ENCODE data around the gene KDF1. TPM values are rescaled to one million over a fixed set of nuclear protein-coding genes. Genes with fewer than 3 reads are reported as not detected.

The KDF1 gene
- polyA plus RNA-seq, 4 donors = 19.9 to 30.8 (median 27.1) TPM

DNA sequence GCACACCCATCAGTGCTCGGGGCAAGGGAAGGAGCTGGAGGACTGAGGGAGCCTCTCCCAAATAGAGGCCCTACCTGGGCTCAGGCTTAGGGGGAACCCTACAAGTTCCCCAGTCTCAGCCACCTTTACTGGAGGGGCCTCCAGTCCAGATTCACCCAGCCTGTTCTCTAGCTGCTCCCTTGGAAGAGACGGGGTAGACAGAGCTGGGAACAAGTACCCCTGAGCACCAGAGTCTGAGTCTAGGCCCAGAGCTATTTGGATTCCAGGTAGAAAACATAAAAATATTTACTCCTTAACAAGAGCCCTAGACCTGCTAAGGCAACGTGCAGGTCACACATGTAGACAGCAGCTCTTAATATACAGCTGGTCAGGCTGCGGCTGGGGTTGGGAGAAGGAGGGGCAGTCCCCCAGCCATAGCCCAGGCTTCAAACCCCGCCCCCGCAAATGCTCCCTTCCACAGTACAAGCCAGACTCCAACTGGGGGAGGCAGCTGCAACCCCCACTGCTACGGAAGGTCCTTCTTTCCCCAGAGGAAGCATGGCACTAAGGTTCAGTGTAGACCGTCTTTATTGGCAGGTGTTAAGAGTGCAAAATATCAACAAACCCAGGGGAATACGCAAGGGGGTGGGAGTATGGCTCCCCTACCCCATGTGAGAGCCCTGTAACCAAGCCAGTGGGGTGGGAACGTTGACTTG, 44.4 kb upstream of the KDF1 start:
- Histone ChIP-seq H3K27me3 (ENCODE audit: control insufficient read depth in 3 of 3, insufficient read depth in 3 of 3, low read length in 3 of 3) (no peaks in the 10 kb centered on the region), H3K4me3 (ENCODE audit: low read depth in 1 of 3, low read length in 3 of 3) (no peak overlapping the region), H3K9me3 (ENCODE audit: control insufficient read depth in 2 of 2, insufficient read depth in 1 of 2, low read depth in 1 of 2, low read length in 1 of 2) (no peaks in the 10 kb centered on the region), H3K27ac (ENCODE audit: low read depth in 1 of 3, low read length in 2 of 3) (no peak overlapping the region), H3K4me1 (ENCODE audit: control insufficient read depth in 3 of 3, insufficient read depth in 2 of 3, low read depth in 1 of 3, low read length in 2 of 3) (peaks cover 0 to 48% (median 0%) of the 10 kb centered on the region in 3 donors), H3K36me3 (ENCODE audit: control insufficient read depth in 3 of 3, insufficient read depth in 2 of 3, low read depth in 1 of 3, low read length in 3 of 3) (peaks cover 0 to 8% (median 2%) of the 10 kb centered on the region in 3 donors)
- DNase-seq (no peak), FAIRE-seq (no peak)
- WGBS, 3 donors = 68 to 83% (median 78%) methylated on average over 10 of the region's 10 CpGs

DNA sequence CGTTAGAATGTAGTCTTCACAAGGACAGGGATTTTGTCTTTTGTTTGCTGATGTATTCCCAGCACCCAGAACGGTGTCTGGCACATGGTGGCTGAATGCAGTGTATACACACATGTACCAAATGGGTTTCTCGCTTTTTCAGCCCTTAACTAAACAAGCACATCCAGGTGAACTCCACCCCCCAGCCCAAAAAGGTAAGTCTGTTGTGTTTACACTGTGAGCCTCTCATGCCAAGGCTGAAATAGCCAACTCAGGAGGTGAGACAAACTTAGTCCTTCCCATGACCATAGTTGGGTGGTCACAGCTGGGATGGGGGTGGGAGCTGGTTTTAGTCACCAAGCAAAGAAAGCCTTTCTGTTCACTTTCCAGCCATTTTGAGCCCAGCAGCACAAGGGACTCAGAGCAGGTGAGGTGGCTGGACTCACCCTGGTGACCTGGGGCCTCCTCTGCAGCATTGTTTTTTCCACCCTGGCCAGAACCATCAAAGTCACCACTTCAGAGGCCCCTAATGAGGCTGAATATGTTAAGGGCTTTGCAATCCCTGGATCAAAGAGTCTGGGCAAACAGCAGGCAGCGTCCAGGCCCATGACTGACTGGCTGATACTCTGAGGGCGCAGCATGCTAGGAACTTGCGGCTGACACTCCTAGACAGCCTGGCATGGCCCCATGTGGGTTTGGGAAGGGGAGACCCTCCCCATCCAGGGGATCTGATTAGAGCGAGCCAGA, 43.6 kb upstream of the KDF1 start:
- DNase-seq = no peak
- Histone ChIP-seq H3K27ac (ENCODE audit: low read depth in 1 of 3, low read length in 2 of 3) (no peak overlapping the region), H3K36me3 (ENCODE audit: control insufficient read depth in 3 of 3, insufficient read depth in 2 of 3, low read depth in 1 of 3, low read length in 3 of 3) (peaks cover 0 to 9% (median 2%) of the 10 kb centered on the region in 3 donors), H3K4me1 (ENCODE audit: control insufficient read depth in 3 of 3, insufficient read depth in 2 of 3, low read depth in 1 of 3, low read length in 2 of 3) (peaks cover 0 to 55% (median 0%) of the 10 kb centered on the region in 3 donors), H3K9me3 (ENCODE audit: control insufficient read depth in 2 of 2, insufficient read depth in 1 of 2, low read depth in 1 of 2, low read length in 1 of 2) (no peaks in the 10 kb centered on the region), H3K27me3 (ENCODE audit: control insufficient read depth in 3 of 3, insufficient read depth in 3 of 3, low read length in 3 of 3) (no peaks in the 10 kb centered on the region), H3K4me3 (ENCODE audit: low read depth in 1 of 3, low read length in 3 of 3) (no peak overlapping the region)
- WGBS, 3 donors = 88 to 90% (median 89%) methylated on average over 7 of the region's 7 CpGs
- no peak for FAIRE-seq

DNA sequence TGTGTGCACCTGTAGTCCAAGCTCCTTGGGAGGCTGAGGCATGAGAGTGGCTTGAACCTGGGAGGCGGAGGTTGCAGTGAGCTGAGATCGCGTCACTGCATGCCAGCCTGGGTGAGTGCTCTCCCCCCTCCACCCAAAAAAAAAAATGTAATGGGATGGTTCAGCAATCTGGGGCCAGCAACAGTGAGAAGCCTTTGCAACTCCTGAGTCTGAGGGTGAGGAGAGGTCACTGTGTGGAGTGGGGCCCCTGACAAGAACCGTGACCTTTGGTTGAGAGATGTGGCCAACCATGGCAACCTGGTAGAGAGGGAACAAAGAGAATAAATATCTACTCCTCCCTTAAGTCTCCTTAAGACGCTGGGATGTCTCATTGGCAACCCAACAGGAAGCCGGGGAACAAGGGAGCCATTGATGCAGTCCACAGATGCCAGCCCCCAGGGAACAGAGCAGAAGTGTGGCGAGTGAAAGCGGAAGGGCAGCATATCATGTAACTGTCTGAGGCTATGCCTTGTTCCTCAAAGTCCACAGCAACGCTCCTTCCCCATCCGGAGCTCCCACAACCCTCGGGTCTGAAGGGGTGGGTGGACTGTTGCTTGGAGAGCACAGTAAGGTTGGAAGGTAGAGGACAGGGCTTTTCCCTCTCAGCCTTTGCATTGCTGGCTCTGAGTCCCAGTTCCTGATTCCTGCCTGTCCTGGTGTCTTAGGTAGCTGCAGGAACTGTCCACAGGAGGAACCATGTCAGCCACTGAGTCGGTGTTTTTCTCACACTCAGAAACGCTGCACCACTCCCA, 41.5 kb upstream of the KDF1 start:
- Histone ChIP-seq H3K9me3 (ENCODE audit: control insufficient read depth in 2 of 2, insufficient read depth in 1 of 2, low read depth in 1 of 2, low read length in 1 of 2) (no peaks in the 10 kb centered on the region), H3K27ac (ENCODE audit: low read depth in 1 of 3, low read length in 2 of 3) (peak overlapping the region in 1 of 3 donors; percentile 11), H3K36me3 (ENCODE audit: control insufficient read depth in 3 of 3, insufficient read depth in 2 of 3, low read depth in 1 of 3, low read length in 3 of 3) (peaks cover 0 to 12% (median 2%) of the 10 kb centered on the region in 3 donors), H3K4me3 (ENCODE audit: low read depth in 1 of 3, low read length in 3 of 3) (no peak overlapping the region), H3K4me1 (ENCODE audit: control insufficient read depth in 3 of 3, insufficient read depth in 2 of 3, low read depth in 1 of 3, low read length in 2 of 3) (peaks cover 0 to 63% (median 10%) of the 10 kb centered on the region in 3 donors), H3K27me3 (ENCODE audit: control insufficient read depth in 3 of 3, insufficient read depth in 3 of 3, low read length in 3 of 3) (no peaks in the 10 kb centered on the region)
- 46 to 48% (median 48%) methylated on average over 13 of the region's 13 CpGs for WGBS, 3 donors
- FAIRE-seq (no peak), DNase-seq (peak in 1 of 2 donors; percentile 56)

DNA sequence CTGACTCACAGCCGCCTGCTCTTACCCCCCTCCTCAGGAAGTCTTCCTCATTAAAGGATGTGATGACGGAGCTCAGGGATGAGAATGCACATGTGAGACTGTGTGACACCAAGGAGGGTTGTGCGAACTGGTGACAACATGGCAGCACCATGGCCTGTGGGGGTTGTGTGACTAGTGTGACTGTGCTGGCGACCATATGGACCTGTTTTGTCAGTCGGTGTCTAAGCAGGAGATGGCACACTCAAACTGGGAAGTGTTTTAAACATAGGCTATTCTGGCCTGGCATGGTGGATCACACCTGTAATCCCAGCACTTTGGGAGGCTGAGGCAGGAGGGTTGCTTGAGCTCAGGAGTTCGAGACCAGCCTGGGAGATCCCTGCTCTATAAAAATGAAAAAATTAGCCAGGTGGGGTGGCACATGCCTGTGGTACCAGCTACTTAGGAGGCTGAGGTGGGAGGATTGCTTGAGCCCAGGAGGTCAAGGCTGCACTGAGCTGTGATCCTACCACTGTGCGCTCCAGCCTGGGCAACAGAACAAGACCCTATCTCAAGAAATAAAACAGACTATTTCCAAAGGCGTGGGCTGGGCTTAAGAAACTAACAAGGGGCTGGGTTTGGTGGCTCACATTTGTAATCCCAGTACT, 40.7 kb upstream of the KDF1 start:
- FAIRE-seq (no peak), DNase-seq (no peak)
- 74 to 93% (median 87%) methylated on average over 8 of the region's 8 CpGs for WGBS, 3 donors
- H3K36me3 ChIP-seq (ENCODE audit: control insufficient read depth in 3 of 3, insufficient read depth in 2 of 3, low read depth in 1 of 3, low read length in 3 of 3) = peaks cover 0 to 19% (median 2%) of the 10 kb centered on the region in 3 donors
- H3K4me1 ChIP-seq (ENCODE audit: control insufficient read depth in 3 of 3, insufficient read depth in 2 of 3, low read depth in 1 of 3, low read length in 2 of 3) = peaks cover 0 to 60% (median 10%) of the 10 kb centered on the region in 3 donors
- H3K4me3 ChIP-seq (ENCODE audit: low read depth in 1 of 3, low read length in 3 of 3) = no peak overlapping the region
- H3K27ac ChIP-seq (ENCODE audit: low read depth in 1 of 3, low read length in 2 of 3) = peak overlapping the region in 2 of 3 donors; percentile 4 to 11
- no peaks in the 10 kb centered on the region for H3K27me3 ChIP-seq (ENCODE audit: control insufficient read depth in 3 of 3, insufficient read depth in 3 of 3, low read length in 3 of 3)
- no peaks in the 10 kb centered on the region for H3K9me3 ChIP-seq (ENCODE audit: control insufficient read depth in 2 of 2, insufficient read depth in 1 of 2, low read depth in 1 of 2, low read length in 1 of 2)

DNA sequence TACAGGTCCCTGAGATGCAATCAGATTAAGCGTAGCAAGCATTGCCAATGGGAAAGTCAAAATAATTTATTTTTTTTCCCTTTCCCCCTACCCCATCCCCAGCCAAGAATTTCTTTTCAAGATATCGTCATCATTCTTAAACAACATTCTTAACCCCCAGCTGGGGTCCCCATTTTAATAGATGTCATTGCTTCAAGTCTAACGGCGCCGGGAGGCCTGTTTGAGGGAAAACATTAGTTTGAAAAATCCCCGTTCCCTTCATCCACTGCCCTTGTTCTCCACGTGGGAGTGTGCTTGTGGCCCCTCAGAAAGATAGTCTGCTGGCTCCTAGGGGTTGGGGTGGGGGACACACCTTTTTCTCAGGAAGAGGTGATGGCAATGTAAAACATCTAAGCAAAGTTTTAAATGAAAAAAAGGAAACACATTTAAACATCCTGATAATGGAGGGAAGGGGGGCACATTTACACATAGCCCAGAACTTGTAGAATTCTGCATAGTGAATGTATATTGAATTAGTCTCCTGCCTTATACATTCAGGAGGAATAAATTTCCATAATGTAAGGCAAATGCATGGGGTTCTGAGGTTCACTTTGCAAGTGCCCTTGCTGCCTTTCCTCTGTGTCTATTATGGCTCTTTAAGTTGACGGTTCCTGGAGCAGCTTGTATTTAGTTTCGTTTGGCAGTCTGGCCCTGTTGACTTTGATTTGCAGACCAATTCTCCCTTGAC, 40.0 kb upstream of the KDF1 start:
- peaks cover 0 to 20% (median 2%) of the 10 kb centered on the region in 3 donors for H3K36me3 ChIP-seq (ENCODE audit: control insufficient read depth in 3 of 3, insufficient read depth in 2 of 3, low read depth in 1 of 3, low read length in 3 of 3)
- no peaks in the 10 kb centered on the region for H3K9me3 ChIP-seq (ENCODE audit: control insufficient read depth in 2 of 2, insufficient read depth in 1 of 2, low read depth in 1 of 2, low read length in 1 of 2)
- H3K4me1 ChIP-seq (ENCODE audit: control insufficient read depth in 3 of 3, insufficient read depth in 2 of 3, low read depth in 1 of 3, low read length in 2 of 3) = peaks cover 0 to 56% (median 10%) of the 10 kb centered on the region in 3 donors
- H3K27ac ChIP-seq (ENCODE audit: low read depth in 1 of 3, low read length in 2 of 3) = peak overlapping the region in 1 of 3 donors; percentile 80
- no peak overlapping the region for H3K4me3 ChIP-seq (ENCODE audit: low read depth in 1 of 3, low read length in 3 of 3)
- FAIRE-seq (no peak), DNase-seq (no peak)
- peaks cover 0 to 3% (median under 1%) of the 10 kb centered on the region in 3 donors for H3K27me3 ChIP-seq (ENCODE audit: control insufficient read depth in 3 of 3, insufficient read depth in 3 of 3, low read length in 3 of 3)
- 73 to 83% (median 78%) methylated on average over 9 of the region's 9 CpGs for WGBS, 3 donors

DNA sequence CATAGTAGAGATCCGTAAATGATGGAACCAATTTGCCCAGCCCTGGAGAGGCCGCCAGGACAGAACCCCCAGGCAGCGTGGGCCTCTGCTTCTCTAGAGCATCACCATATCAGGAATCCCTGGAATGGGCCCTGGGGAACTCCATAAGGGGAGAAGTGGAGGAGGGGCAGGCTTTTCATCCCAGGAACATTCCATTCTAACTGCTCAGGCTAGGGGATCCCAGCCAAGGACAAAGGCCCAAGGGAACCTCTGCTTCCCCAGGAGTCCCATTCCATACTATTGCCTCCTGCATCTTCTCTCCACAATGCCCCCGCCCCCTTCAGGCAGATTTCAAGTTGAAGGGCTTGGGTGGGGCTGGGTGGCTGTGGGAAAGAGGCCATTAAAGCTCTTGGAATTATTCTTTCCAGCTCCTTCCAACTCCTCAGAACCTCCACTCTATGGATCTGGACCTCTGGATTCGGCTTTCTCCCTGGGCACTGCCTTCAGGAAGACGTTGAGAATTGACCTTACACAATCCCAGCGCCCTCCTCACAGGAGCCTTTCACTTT, 39.2 kb upstream of the KDF1 start:
- H3K9me3 ChIP-seq (ENCODE audit: control insufficient read depth in 2 of 2, insufficient read depth in 1 of 2, low read depth in 1 of 2, low read length in 1 of 2) = no peaks in the 10 kb centered on the region
- no peak for DNase-seq
- peaks cover 0 to 10% (median 7%) of the 10 kb centered on the region in 3 donors for H3K27me3 ChIP-seq (ENCODE audit: control insufficient read depth in 3 of 3, insufficient read depth in 3 of 3, low read length in 3 of 3)
- WGBS, 3 donors = 64 to 82% (median 79%) methylated on average over 7 of the region's 7 CpGs
- H3K27ac ChIP-seq (ENCODE audit: low read depth in 1 of 3, low read length in 2 of 3) = peak overlapping the region in 1 of 3 donors; percentile 80
- no peak for FAIRE-seq
- peaks cover 0 to 56% (median 10%) of the 10 kb centered on the region in 3 donors for H3K4me1 ChIP-seq (ENCODE audit: control insufficient read depth in 3 of 3, insufficient read depth in 2 of 3, low read depth in 1 of 3, low read length in 2 of 3)
- peaks cover 0 to 20% (median 2%) of the 10 kb centered on the region in 3 donors for H3K36me3 ChIP-seq (ENCODE audit: control insufficient read depth in 3 of 3, insufficient read depth in 2 of 3, low read depth in 1 of 3, low read length in 3 of 3)
- H3K4me3 ChIP-seq (ENCODE audit: low read depth in 1 of 3, low read length in 3 of 3) = no peak overlapping the region

DNA sequence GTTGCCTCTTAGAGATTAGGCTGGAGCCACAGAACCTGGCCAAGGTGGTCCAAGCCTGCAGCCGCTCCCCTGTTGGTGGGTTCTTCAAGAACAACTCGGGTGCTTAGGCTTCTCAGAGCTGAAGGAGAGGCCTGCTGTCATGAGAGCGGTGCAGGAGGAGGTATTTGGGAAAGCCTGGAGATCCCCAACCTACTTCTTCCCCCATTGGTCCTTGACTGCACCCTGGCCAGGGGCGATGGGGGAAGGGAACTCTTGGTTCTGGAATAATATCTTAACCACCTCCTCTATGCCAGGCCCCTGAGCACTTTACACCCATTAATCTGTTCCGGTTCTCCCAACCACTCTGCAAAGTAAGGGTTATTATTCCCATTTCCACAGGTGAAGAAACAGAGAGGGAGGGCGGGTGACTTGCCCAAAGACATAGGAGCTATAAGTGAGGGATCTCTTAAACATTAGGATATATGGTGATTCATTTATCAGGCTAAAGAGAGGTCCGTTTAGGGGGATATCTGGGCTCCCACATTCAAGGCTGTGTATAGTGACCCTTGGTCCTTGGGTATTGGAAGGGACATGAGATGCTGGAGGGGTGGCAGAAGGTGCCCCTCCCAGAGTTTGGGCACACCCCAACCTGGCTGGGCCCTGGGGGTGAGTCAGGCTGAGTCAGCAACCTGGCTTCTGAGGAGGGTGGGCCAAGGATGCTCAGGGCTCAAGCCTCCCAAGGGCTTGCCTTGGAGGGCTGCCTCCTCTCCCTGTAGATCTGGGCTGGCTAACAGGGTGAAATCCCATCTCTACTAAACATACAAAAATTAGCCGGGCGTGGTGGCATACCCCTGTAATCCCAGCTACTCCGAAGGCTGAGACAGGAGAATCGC, 38.4 kb upstream of the KDF1 start:
- peak overlapping the region in 1 of 3 donors; percentile 76 for H3K27ac ChIP-seq (ENCODE audit: low read depth in 1 of 3, low read length in 2 of 3)
- DNase-seq (no peak), FAIRE-seq (no peak)
- H3K4me3 ChIP-seq (ENCODE audit: low read depth in 1 of 3, low read length in 3 of 3) = no peak overlapping the region
- no peaks in the 10 kb centered on the region for H3K9me3 ChIP-seq (ENCODE audit: control insufficient read depth in 2 of 2, insufficient read depth in 1 of 2, low read depth in 1 of 2, low read length in 1 of 2)
- H3K4me1 ChIP-seq (ENCODE audit: control insufficient read depth in 3 of 3, insufficient read depth in 2 of 3, low read depth in 1 of 3, low read length in 2 of 3) = peaks cover 0 to 52% (median 10%) of the 10 kb centered on the region in 3 donors
- peaks cover 0 to 20% (median 2%) of the 10 kb centered on the region in 3 donors for H3K36me3 ChIP-seq (ENCODE audit: control insufficient read depth in 3 of 3, insufficient read depth in 2 of 3, low read depth in 1 of 3, low read length in 3 of 3)
- H3K27me3 ChIP-seq (ENCODE audit: control insufficient read depth in 3 of 3, insufficient read depth in 3 of 3, low read length in 3 of 3) = peaks cover 3 to 13% (median 7%) of the 10 kb centered on the region in 3 donors
- 78 to 88% (median 84%) methylated on average over 11 of the region's 11 CpGs for WGBS, 3 donors
